DND-41 (cell line): ENCODE results near the gene KCNQ1OT1.

Experiments used
- CTCF ChIP-seq: IDR thresholded peaks from 2 replicates; pipeline ENCODE4 v1.5.1; 2012; ENCODE audit warnings: borderline replicate concordance, low read length, moderate library complexity, mild to moderate bottlenecking; ENCODE audit not compliant: poor library complexity, severe bottlenecking; ENCODE audit errors: extremely low read depth
- EZH2 ChIP-seq: IDR thresholded peaks from 3 replicates; pipeline ENCODE4 v1.6.1; 2012; ENCODE audit warnings: borderline replicate concordance, low read depth, mild to moderate bottlenecking, moderate library complexity, low read length, inconsistent platforms; ENCODE audit not compliant: severe bottlenecking

- no peak for TF ChIP-seq CTCF
- no peak for TF ChIP-seq EZH2
Observed at GRCh38 chr11:2651054-2651617, 48.7 kb downstream of the KCNQ1OT1 start.
